ENCODE measurements around the gene HNF1B. TPM values are rescaled to one million over a fixed set of nuclear protein-coding genes. Genes with fewer than 3 reads are reported as not detected.

Gene HNF1B
- total RNA-seq, result not detected in 2 replicates

GRCh38 chr17:37744961-37745800, at the start of gene HNF1B:
TSS of gene HNF1B (minus strand) at chr17:37745059. CDS start at chr17:37744884, 175 bp downstream.

GRCh38 chr17:37643118-37643766, 101.6 kb downstream of the HNF1B start, which contains the start of gene DDX52:
TSS of gene DDX52 (minus strand) at chr17:37643446. CDS start at chr17:37643420, 26 bp downstream.

Other genes with a start within 250 kb of the HNF1B start
- 9.1 and 12.6 TPM in 2 replicates for gene SYNRG, start 135.6 kb downstream of the HNF1B start, total RNA-seq
- gene DDX52, start 101.6 kb downstream of the HNF1B start, total RNA-seq, result 13.3 and 15.0 TPM in 2 replicates
- not detected in 2 replicates for gene TBC1D3K, start 179.4 kb upstream of the HNF1B start, total RNA-seq
- 2.0 and 2.7 TPM in 2 replicates for gene TBC1D3L, start 244.0 kb upstream of the HNF1B start, total RNA-seq